Panc1 (cell line): ENCODE results near the gene DENND10.

Source experiments
- CTCF ChIP-seq: fragments of 450-650 bp; IDR thresholded peaks from 2 replicates; pipeline ENCODE4 v1.5.1; 2017; ENCODE audit warnings: mild to moderate bottlenecking
- POLR2AphosphoS5 ChIP-seq: IDR thresholded peaks from 2 replicates; pipeline ENCODE4 v1.6.1; 2012; ENCODE audit warnings: mild to moderate bottlenecking, low read depth, low read length, moderate library complexity
- REST ChIP-seq, 2 experiments: IDR thresholded peaks; 2 replicates each; pipeline ENCODE4 v1.6.1; 2011 to 2012; ENCODE audit warnings: low read depth in 2 of 2, control low read depth in 1 of 2, low read length in 1 of 2, mild to moderate bottlenecking in 1 of 2, moderate library complexity in 1 of 2; ENCODE audit not compliant: insufficient read depth in 1 of 2
- TCF7L2 ChIP-seq: IDR thresholded peaks from 2 replicates; pipeline ENCODE4 v1.6.1; 2011; ENCODE audit warnings: mild to moderate bottlenecking, low read depth, low read length, inconsistent platforms

- TF ChIP-seq REST (IDR thresholded peaks at IDR 0.05; ENCODE audit: insufficient read depth in 1 of 2, low read depth in 2 of 2, low read length in 1 of 2) (no peak), POLR2AphosphoS5 (no peak), CTCF (no peak), TCF7L2 (no peak)
These were observed 79.9 kb downstream of the DENND10 start for GRCh38 chr10:119183664-119184412.
